Inflammatory macrophage (primary cell): ENCODE results near the gene SESN1.

Experiments
- DNase-seq, 2 donors: peaks; one replicate each; pipeline ENCODE4 v3.0.0-alpha.2; 2020 to 2022

The SESN1 gene

DNA sequence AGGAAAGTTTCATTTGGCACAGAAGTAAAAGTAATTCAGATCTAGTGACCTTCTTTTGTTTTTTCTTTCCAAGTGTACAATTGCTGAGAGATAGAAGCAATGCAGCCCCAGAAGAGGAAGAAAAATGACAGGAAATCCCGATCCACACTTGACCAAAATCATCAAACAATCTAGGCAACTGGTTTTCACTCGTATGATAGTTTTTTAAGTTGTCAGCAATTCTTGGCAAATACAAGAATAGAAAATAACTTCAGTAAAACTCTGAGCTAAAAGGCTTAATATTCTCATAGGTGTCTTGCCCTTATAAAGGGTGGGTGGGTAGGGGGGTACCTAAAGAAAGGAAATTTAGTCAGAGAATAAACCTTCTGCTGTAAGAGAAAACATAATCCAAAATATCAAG, 36.0 kb downstream of the SESN1 start:
- DNase-seq, result no peak

DNA sequence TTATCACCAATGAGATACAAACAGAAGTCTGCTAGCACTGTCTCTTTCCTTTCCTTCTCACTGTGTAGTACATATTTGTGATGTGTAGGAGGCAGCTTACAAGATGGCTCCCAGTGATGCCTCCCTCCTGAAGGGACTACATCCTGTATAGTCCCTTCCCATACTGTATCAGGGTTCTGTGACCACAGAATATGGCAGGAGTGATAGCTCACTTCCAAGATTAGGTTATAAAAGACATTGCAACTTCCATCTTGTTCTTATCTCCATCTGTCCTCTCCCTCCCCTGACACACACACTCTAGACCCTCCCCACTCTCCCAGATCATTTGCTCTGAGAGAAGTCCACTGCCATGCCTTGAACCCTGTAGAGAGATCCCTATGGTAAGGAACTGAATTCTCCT, 38.0 kb downstream of the SESN1 start:
- no peak for DNase-seq

DNA sequence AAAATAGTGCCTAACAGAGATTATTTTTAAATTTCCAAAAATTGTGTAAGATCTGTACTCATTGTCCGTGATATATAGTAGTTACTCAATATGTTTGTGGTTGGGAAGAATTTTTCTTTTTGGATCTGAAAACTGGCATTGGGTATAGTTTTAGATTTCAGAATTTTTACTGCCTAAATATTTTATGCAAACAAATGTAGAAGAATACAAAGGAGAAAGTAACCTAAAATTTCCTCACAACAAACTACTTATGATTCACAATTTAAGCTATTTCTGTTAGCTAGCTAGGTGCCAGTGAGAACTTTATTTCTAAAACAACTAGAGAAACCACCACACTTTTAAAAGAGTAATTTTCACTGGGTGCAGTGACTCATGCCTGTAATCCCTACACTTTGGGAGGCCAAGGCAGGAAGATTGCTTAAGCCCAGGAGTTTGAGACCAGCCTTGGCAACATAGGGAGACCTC, 38.8 kb downstream of the SESN1 start:
- no peak for DNase-seq

DNA sequence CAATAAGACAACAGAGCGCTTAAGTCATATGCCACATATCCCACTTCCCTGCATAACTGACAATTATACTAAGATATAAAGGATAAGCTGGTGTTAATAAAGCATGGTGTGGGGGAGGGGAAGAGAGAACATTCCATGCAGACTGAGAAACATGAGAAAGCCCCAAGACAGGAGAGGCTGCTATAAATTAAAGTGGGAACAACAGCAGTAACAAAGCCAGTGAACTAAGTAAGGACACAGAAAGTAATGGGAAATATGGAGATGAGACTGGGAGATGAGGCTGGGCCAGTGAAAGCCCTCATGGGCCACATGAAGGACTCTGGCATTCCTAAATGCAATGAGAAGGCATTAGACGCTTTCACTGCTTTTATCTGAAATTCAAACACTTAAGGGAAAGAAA, 41.3 kb downstream of the SESN1 start:
- DNase-seq, result no peak

DNA sequence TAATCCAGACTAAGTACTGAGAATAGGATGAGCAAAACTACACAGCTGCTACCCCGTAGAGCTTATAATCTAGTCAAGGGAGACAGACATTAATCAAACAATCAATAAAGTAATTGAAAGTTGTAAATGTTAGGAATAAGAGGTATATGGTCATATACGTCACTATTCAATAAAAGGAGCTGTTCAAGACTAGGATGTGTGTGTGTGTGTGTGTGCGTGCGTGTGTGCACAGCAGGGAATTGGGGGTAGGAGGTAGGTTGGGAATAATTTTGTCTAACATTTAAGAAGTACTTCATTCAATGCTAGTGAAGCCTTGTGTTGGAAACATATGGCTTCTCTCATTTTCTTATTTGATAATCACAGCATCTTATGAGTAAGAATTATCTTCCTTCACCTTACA, 41.8 kb downstream of the SESN1 start:
- no peak for DNase-seq

DNA sequence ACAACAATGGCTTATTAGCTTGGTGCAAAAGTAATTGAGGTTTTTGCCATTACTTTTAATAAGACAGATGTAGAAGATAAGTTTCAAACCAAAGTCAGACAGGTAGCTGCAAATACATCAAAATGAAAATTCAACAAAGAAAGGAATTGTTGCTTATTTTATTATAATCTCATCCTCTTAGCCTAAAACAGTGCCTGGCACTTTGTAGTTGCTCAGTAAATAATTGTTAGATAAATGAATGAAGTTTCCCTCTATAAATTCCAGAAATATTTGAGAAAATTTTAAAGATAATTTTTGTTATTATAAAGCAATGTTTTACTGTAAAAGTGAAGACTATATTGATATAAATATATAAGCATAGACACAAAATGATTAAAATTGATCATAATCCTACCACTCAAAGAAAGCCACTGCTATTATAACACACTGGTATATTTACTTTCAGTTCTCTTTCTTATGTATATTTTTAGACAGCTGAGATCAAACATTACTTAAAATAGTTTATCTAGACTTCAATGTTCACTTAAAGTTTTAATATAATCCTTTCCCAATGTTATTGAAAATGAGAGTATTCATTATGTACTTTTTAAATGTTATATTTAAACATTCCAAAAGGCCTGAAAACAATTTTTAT, 42.5 kb downstream of the SESN1 start:
- DNase-seq, result no peak

DNA sequence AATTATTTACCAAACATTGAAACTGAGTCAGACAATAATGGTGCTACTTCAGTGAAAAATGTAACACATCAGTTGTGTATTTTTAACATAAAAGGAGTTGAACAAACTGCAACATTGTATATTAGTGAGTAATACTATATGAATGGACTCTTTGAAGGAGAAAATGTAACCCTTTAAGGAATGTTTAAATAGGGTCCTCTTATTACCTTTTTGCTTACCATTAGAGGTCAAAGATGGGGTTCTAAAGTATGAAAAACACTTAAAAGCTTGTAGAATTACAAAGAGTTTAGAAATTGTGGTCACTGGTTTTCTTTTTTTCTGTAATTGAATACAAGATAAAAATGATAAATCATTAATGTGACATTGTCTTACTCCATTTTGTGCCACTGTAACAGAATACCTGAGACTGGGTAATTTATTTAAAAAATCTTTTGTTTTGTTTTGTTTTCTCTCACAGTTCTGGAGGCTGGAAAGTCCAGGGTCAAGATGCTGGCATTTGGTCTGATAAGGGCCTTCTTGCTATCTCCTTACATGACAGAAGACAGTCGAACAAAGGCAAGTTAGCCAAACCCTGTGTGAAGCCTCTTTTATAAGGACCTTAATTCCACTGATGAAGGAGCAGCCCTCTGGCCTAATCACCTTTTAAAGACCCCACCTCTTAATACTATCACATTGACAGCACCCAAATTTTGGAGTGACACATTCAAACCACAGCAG, 43.2 kb downstream of the SESN1 start:
- no peak for DNase-seq

DNA sequence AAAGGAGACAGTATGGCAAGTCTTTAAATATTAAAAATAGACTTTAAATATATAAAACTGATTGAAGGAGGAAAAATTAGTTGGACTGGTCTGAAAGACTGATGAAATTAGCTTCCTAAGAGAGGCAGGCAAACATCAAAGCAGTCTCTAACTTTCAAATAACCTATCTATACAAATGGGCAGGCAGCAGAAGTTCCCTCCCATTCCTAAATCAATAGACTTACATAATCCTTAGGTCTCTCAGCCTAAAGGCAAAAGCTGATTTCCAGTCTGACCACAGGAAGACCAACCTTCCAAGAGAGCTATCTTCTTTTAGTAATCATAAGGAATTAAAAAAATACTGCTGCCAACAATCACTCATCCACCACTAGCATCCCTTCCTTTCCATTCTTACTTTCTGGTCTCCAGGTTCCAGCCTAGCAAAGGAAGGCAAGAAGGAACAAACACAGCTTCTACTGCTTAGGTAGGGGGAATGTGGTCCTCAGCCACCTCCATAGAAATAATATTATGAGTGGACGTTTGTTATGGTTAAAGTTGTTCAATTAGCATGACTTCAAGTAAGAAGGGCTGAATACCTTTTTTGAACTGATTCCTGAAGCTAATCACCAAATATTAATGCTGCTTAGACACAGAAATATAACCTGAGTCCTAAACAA, 44.1 kb downstream of the SESN1 start:
- no peak for DNase-seq

DNA sequence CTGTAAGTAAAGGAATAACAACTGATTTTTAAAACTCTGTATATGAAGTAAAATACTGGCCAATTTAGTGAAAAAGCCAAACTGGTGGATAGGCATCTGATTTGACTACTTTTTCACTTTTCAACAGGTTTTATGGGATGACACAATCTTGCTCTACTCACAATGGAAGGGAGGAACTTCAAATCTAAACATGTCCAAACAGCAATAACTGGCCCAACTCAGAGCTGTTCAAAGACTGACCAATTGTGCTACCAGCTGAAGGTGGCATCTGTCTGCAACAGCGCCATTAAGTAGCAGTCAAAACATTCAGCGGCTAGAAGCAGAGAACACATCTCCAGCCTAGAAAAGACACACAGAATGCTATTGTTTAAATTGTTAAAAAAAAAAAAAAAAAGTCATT, 44.6 kb downstream of the SESN1 start:
- no peak for DNase-seq

DNA sequence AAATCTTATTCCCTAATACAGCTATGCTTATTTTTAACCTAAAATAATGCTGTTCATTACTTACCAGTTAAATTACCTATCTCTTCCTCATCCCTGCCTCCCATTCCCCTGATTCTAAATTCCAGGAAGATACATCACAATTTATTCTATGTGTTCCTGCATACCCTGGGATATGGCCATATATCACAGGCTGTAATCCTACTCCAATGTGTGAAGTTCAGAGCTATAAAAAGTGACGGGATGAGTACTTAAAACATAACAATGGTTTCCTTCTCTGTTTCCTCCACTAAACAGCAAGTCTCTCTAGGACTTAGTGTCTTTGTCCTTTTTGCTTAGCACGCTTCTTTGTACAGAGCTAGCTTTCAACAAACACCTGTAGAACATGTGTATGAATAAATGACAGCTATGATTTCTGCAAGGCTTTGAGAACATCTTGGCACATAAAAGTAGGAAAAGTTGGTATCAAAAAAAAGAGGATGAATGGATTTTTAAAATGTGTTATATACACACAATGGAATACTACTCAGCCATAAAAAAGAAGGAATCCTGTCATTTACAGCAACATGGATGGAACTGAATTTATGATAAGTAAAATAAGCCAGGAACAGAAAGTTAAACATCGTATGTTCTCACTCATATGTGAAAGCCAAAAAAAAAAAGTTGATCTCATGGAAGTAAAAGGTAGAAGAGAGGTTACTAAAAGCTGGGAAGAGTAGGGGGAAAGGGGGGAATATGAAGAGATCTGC, 45.8 kb downstream of the SESN1 start:
- DNase-seq, result no peak

DNA sequence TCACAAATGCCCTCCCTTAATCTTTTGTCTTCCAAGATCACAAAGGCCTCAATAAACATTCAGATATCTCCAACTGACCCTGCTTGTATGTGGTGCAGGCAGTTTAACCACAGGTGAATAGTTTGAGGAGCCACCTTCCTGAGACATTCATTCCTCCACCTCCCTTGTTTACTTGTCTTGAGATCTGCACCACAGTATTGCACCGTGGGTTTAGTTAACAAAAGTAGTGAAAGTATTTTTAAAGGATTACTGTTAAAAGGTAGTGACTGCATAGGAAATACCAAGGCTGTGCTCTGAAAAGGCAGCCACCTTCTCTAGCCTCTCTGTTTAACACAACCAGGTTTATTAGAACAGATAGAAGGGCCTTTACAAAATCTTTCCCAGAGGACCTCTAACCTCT, 46.5 kb downstream of the SESN1 start:
- no peak for DNase-seq

DNA sequence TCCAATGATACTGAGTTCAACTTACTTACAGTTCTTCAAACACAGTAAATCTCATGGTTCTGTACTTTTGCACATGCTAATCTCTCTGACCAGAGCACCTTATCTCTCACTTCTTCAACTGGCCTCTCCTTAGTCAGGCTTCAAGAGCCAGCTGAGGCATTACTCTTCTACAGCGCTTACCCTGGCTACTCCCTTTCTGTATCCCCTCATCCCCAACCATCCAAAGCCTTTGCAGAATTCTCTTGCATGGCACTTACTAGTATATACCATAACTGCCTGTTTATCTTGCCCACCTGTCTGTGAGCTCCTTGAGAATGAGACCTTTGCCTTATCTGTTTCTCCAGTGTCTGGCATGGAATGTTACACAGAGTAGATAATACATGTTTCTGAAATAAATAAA, 49.2 kb downstream of the SESN1 start:
- DNase-seq, result no peak

DNA sequence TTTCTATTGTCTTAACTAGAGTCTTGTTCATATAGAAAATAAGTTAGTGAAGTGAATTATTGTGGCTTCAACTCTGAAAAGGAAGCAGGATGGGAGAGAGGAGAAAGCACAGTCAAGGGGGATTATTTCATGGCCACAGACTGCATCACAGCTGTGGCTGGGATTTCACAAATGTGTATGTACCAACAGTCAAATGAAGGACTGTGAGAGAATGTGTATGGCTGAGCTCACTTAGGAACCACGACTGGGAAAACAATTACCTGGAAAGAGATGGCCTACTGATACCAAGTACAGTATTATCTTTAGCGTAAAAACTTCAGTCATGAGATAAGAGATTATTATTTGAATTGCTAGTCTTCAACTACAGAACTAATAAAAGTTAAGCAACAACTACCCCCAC, 54.9 kb downstream of the SESN1 start:
- DNase-seq, result peak; percentile 13

DNA sequence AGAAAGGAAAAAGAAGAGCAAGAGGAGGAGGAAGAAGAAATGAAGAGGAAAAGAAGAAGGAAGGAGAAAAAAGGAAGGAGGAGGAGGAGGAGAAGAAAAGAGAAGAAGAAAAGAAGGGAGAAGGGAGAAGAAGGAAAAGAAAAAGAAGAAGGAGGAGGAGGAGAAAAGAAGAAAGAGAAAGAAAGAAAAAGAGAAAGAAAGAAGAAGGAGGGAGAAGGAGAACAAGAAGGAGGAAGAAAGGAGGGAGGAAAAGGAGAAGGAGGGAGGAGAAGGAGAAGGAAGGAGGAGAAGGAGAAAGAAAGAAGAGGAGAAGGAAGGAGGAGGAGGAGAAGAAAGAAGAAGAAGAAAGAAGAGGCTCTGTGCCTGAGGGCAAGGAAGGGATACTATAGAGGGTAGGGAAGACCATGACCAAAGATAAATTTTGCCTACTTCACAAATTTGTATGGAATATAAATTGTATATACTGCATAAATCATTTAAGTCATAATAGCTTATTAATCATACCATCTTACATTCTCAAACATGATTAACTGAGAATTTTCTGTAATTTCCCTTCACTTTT, 55.7 kb downstream of the SESN1 start:
- DNase-seq, result no peak

DNA sequence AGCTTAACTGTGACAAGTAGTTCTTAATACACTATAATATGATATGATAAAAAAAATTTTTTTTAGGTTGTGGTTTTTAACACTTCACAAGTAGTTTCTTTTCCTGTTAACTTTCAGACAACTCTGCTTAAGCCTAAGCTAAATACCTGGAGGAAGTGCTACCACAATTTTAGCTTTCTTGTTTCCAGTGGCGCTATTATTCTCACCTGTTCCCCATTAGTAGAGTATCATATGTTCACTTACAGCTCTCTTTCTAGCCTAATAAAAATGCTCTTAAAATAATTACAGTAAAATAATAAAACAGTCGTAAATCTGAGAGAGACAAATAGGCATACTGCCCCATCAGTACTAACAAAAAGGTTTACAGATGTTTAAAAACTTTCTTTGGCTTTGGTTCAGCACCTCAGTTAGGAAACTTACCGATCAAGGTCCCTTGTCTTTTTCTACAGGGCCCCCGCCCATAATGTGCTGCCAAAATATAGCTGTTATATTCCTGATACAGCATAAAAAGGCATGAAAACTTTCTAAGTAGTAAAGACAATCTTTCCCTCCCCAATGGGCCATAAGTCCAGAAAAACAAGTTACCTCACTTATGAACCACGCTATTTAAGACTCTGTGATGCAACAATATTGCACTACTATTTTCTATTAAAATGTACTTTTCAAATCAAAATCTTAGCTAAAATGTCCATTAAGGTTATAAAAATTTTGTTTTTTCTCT, 57.9 kb downstream of the SESN1 start:
- DNase-seq, result no peak

DNA sequence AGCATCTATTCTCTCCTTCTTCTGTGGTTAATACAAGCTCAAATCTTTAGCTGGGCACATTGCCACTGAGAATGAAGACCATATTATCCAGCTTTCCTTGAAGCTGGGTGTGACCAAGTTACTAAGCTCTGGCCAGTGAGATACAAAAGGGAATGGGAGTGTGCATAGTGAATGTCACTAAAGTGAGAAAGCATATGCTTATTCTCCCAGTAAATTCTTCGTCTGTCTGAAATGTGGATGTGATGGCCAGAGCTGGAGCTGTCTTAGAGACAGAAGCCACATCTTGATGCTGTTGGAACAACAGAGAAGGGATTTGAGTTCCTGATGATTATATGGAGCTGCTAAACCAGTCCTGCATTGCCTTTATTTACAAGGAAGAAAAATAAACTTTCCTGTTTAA, 60.1 kb downstream of the SESN1 start:
- DNase-seq, result no peak

DNA sequence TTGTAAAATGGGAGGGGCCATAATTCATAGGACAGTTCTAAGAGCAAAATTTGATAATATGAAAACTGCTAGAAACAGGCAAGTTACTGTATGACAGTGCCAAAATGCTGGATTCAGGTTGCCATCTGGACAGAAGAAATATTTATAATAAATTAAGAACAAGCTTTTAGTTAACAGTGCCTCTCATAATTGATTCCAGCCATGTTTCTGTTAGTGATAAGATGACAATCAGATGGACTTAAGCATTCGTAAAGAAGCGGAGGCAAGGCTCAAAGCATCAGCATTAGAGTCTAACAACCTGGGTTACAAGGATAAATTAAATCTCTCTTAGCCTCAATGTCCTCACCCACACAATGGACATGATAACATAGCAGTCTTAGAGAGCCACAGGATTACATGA, 61.0 kb downstream of the SESN1 start:
- no peak for DNase-seq

DNA sequence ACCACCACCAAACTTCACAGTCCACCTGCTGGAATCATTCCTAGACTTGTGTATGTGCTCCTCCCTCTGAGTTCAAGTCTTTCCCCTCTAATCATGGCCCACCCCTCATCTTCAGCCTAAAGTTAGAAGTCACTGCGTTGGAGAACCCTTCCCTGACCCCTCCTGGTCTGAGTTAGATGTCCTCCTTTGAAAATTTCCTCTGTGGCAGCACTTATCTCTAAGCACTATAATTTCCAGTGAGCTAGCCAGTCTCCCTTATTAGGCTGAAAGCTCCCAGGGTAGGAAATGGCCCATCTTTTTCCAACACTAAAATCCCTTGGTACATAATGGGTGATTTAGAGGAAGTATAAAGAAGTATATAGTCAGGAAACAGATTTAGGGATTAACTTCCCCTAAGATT, 63.2 kb downstream of the SESN1 start:
- no peak for DNase-seq

DNA sequence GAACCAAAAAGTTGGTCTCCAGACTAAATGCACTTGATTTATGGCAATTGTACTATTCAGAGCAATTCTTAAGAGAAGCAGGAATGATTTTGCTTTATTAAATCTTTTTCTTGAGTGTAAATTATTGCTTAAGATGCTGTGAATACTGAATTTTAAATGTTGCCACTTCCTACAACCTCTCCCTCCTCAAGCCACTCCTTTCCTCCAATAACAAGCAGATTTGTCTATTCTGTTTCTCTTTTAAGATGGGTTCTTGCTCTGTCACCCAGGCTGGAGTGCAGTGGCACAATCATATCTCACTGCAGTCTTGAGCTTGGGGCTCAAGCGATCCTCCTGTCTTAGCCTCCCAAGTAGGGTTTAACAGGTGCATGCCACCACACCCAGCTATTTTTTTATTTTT, 65.3 kb downstream of the SESN1 start:
- no peak for DNase-seq

DNA sequence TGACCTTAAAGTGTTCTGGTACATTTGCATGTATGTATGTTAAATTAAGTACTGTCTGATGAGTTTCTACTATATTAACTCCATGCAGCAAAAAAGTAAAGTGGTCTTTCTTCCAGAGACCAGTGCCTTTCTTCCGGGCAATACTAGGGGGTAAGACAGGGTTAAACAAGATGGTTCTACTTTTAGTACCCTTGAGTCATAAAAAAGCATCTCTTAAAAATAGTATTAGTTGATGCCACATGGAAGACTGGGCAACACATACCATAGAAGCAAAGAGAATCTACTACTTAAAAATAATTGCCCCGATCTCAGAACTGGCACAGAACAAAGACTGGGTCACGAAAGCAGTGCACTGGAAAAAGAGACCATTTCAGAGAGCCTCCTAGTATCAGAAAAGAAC, 66.2 kb downstream of the SESN1 start:
- no peak for DNase-seq

DNA sequence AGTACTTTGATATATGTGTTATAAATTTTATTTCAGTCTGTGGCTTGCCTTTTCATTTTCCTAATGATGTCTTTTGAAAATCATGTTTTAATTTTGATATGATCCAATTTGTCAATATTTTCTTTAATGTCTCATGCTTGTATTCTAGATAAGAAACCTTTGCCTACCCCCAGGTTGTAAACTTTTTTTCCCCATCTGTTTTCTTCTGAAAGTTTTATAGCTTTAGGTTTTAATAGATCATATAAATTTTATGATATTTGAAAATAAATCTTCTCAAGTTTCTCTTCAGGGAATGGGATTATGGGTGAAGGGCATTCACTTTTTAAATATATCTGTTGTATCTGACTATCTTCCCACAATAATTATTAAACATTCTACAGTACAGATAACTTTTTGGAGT, 66.7 kb downstream of the SESN1 start:
- DNase-seq, result no peak

DNA sequence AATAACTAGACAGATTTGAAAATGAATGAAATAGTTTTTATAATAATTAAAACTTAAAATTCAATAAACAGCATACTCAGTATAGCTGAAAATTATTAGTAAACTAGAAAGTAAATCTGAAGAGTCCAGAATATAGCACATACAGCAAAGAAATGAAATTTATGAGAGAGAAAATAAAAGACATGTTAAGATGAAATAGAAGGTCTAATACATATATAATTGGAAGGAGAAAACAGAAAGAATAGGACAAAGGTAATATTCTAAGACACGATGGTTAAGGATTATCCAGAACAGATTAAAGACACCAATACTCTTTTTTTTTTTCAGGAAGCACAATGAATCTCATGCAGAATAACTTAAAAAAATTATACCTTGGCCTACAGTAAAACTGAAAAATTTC, 69.0 kb downstream of the SESN1 start:
- no peak for DNase-seq
